H1 (cell line): ENCODE data around the gene ADCY5. TPM values are rescaled to one million over a fixed set of nuclear protein-coding genes. Genes with fewer than 3 reads are reported as not detected.

Source experiments
- CTCF ChIP-seq, 3 experiments: IDR thresholded peaks; 1 replicate in 2 of 3; 2 replicates in 1 of 3; pipeline versions ENCODE4 v1.5.1 to v1.6.1; 2011; ENCODE audit warnings: low read length in 3 of 3, mild to moderate bottlenecking in 3 of 3, inconsistent platforms in 2 of 3, low read depth in 1 of 3, moderate library complexity in 1 of 3; ENCODE audit not compliant: insufficient read depth in 1 of 3; ENCODE audit errors: control extremely low read depth in 1 of 3
- HDAC6 ChIP-seq: IDR thresholded peaks from one replicate; pipeline ENCODE4 v1.7.1; 2012; ENCODE audit warnings: low read depth, mild to moderate bottlenecking, inconsistent platforms, low read length, moderate library complexity
- JUND ChIP-seq: IDR thresholded peaks from 2 replicates; pipeline ENCODE4 v1.6.1; 2011; ENCODE audit warnings: mild to moderate bottlenecking, improper control_type of control experiment, low read length
- RNF2 ChIP-seq: fragments of 200-900, 300-1000 bp; sonication (generic); IDR thresholded peaks from 2 replicates; pipeline ENCODE4 v1.7.1; 2016; ENCODE audit warnings: borderline replicate concordance, low read depth, mild to moderate bottlenecking, antibody characterized with exemption, low read length; ENCODE audit not compliant: poor library complexity, severe bottlenecking; ENCODE audit errors: missing control alignments
- SIX5 ChIP-seq: IDR thresholded peaks from 2 replicates; pipeline ENCODE4 v1.6.1; 2011; ENCODE audit warnings: mild to moderate bottlenecking, low read depth, low read length
- SRF ChIP-seq: IDR thresholded peaks from 2 replicates; pipeline ENCODE4 v1.6.1; 2011; ENCODE audit warnings: mild to moderate bottlenecking, low read depth, low read length, moderate library complexity
- USF2 ChIP-seq: IDR thresholded peaks from 2 replicates; pipeline ENCODE4 v1.6.1; 2011; ENCODE audit warnings: low read length, improper control_type of control experiment
- polyA plus RNA-seq, 7 experiments: library from polyadenylated mRNA; depleted of rRNA in 3 of 7; stranded (reverse) in 5 of 7; unstranded in 2 of 7; fragments of >200 nt in 5 of 7; fragments of 200-250 nt in 2 of 7; gene quantifications; 1 replicate in 5 of 7; 2 replicates in 1 of 7; 4 replicates in 1 of 7; pipeline versions ENCODE4 v1.2.1 to v1.2.3, GENCODE V29; 2011 to 2013; ENCODE audit warnings: missing spikeins in 2 of 7, mixed read lengths in 2 of 7
- total RNA-seq: library from RNA; stranded (reverse); fragmentation: NEBNext Ultra II Directional; extraction: Animal tissue kit (Norgen Biotek cat#: 25700); gene quantifications from 2 replicates; pipeline ENCODE4 v1.2.1, GENCODE V29; 2021

The ADCY5 gene
- total and polyA plus RNA-seq, 2 of the 8 experiments (the other 6 are each of a cell fraction or from before 2014, with no cell fraction given) = 18.9 to 40.8 TPM

GRCh38 chr3:123334056-123334455 is 114.8 kb downstream of the ADCY5 start (continued):
- TF ChIP-seq SRF (no peak), RNF2 (no peak), USF2 (no peak), SIX5 (no peak), JUND (no peak), HDAC6 (no peak), CTCF (IDR thresholded peaks at IDR 0.05; ENCODE audit: control extremely low read depth in 1 of 3, insufficient read depth in 1 of 3, low read depth in 1 of 3, low read length in 3 of 3) (no peak)
- TF ChIP-seq, all 59 proteins: peak for 0
